ENCODE measurements around the gene KLF7. TPM values are rescaled to one million over a fixed set of nuclear protein-coding genes. Genes with fewer than 3 reads are reported as not detected.

Gene KLF7
- polyA plus RNA-seq, 1 donor from 2014 or later = 31.5 TPM

DNA sequence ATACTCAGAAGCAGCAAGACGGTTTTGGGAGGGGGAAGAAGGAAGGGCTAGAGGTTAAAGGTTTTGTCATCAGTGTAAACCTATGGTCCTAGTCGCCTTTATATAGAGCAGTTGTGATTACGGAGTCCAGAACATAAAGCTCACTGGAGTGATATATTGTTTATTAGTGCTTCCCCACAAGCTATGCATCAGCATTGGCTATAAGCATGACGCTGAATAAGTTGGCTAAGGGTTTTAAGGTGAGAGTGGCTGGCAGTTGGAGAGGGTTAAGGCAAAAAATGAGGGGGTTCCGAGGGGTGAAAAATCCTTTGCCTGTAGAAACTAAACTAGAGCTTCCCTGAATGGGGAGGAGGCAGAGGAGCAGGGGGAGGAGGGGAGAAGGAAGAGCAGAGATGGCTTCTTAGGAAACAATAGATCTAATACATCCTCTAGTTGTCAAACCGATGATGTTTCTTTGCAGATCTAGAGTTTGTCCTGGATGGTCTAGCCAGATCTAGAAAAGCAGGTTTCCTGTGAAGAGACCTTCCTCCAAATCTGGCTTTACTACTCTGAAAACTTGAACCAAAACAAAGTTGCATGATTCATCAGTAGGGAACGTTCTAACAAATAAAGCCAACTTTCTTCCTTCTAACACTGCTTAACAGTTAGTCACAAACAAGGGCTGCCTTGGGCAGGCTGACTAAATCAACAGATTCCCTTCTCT lies 2.5 kb downstream of the KLF7 start:
- no peaks in the 10 kb centered on the region for H3K27me3 ChIP-seq (ENCODE audit: insufficient read depth, low read depth, low read length)
- H3K36me3 ChIP-seq (ENCODE audit: insufficient read depth, low read length) = no peaks in the 10 kb centered on the region
- H3K79me2 ChIP-seq (replicated peaks; ENCODE audit: insufficient read depth, low read length) = peaks cover 86% of the 10 kb centered on the region
- H2AFZ ChIP-seq (ENCODE audit: low read depth, low read length) = no peak overlapping the region
- no peaks in the 10 kb centered on the region for H3K9me3 ChIP-seq (ENCODE audit: low read length)
- peaks cover 31% of the 10 kb centered on the region for H3F3A ChIP-seq (ENCODE audit: insufficient read depth, low read length, poor library complexity, severe bottlenecking)
- H3K4me3 ChIP-seq (ENCODE audit: low read length) = peak overlapping the region; percentile 77
- peak overlapping the region; percentile 100 for H3K9ac ChIP-seq (ENCODE audit: low read length)
- H3K9me2 ChIP-seq (ENCODE audit: insufficient read depth, low read length) = no peaks in the 10 kb centered on the region
- H3K27ac ChIP-seq (ENCODE audit: low read length) = peak overlapping the region; percentile 100
- H4K20me1 ChIP-seq (ENCODE audit: insufficient read depth) = peaks cover 19% of the 10 kb centered on the region
- TF ChIP-seq RAD21 (conservative IDR thresholded peaks at IDR 0.05) (no peak), MXI1 (conservative IDR thresholded peaks at IDR 0.05; ENCODE audit: poor library complexity, severe bottlenecking) (peak; percentile 30), SMC3 (conservative IDR thresholded peaks at IDR 0.05; ENCODE audit: poor library complexity) (no peak), TAF1 (IDR thresholded peaks at IDR 0.05; ENCODE audit: low read depth) (no peak), POLR2AphosphoS5 (IDR thresholded peaks at IDR 0.05) (peak; percentile 63), EZH2 (IDR thresholded peaks at IDR 0.05; ENCODE audit: borderline replicate concordance, insufficient read depth, low read length, poor library complexity, severe bottlenecking) (no peak)
- TF ChIP-seq, protein P1, sequence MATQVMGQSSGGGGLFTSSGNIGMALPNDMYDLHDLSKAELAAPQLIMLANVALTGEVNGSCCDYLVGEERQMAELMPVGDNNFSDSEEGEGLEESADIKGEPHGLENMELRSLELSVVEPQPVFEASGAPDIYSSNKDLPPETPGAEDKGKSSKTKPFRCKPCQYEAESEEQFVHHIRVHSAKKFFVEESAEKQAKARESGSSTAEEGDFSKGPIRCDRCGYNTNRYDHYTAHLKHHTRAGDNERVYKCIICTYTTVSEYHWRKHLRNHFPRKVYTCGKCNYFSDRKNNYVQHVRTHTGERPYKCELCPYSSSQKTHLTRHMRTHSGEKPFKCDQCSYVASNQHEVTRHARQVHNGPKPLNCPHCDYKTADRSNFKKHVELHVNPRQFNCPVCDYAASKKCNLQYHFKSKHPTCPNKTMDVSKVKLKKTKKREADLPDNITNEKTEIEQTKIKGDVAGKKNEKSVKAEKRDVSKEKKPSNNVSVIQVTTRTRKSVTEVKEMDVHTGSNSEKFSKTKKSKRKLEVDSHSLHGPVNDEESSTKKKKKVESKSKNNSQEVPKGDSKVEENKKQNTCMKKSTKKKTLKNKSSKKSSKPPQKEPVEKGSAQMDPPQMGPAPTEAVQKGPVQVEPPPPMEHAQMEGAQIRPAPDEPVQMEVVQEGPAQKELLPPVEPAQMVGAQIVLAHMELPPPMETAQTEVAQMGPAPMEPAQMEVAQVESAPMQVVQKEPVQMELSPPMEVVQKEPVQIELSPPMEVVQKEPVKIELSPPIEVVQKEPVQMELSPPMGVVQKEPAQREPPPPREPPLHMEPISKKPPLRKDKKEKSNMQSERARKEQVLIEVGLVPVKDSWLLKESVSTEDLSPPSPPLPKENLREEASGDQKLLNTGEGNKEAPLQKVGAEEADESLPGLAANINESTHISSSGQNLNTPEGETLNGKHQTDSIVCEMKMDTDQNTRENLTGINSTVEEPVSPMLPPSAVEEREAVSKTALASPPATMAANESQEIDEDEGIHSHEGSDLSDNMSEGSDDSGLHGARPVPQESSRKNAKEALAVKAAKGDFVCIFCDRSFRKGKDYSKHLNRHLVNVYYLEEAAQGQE (IDR thresholded peaks at IDR 0.05; ENCODE audit: borderline replicate concordance) = no peak
- TF ChIP-seq, protein P2, sequence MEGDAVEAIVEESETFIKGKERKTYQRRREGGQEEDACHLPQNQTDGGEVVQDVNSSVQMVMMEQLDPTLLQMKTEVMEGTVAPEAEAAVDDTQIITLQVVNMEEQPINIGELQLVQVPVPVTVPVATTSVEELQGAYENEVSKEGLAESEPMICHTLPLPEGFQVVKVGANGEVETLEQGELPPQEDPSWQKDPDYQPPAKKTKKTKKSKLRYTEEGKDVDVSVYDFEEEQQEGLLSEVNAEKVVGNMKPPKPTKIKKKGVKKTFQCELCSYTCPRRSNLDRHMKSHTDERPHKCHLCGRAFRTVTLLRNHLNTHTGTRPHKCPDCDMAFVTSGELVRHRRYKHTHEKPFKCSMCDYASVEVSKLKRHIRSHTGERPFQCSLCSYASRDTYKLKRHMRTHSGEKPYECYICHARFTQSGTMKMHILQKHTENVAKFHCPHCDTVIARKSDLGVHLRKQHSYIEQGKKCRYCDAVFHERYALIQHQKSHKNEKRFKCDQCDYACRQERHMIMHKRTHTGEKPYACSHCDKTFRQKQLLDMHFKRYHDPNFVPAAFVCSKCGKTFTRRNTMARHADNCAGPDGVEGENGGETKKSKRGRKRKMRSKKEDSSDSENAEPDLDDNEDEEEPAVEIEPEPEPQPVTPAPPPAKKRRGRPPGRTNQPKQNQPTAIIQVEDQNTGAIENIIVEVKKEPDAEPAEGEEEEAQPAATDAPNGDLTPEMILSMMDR (IDR thresholded peaks at IDR 0.05; ENCODE audit: poor library complexity, severe bottlenecking) = no peak
- peak overlapping the region; percentile 98 for H3K4me2 ChIP-seq (ENCODE audit: low read length)

DNA sequence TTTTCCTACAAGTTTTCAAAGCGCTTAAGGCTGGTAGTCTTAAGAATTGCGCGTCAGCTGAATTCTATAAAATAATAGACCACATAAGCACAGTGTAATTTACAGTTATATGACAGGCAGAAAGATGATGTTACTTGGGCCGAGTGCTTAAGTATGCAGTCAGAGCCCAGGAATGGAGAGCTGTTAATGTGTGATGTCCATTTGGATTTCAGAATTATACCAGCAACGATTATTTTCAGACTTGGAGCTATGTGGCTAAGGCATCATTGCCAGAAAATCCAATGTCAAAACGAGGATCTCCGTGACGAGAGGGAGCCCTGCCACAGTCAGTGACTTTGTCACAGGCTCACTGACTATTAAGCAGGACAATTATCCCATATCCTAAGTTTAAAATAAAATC lies 3.4 kb downstream of the KLF7 start:
- Histone ChIP-seq H3K4me3 (ENCODE audit: low read length) (peak overlapping the region; percentile 77), H3K79me2 (replicated peaks; ENCODE audit: insufficient read depth, low read length) (peaks cover 87% of the 10 kb centered on the region), H3K9ac (ENCODE audit: low read length) (peak overlapping the region; percentile 100), H3K36me3 (ENCODE audit: insufficient read depth, low read length) (no peaks in the 10 kb centered on the region), H3K27me3 (ENCODE audit: insufficient read depth, low read depth, low read length) (no peaks in the 10 kb centered on the region), H3K4me2 (ENCODE audit: low read length) (peak overlapping the region; percentile 98), H2AFZ (ENCODE audit: low read depth, low read length) (no peak overlapping the region), H4K20me1 (ENCODE audit: insufficient read depth) (peaks cover 26% of the 10 kb centered on the region), H3F3A (ENCODE audit: insufficient read depth, low read length, poor library complexity, severe bottlenecking) (peaks cover 28% of the 10 kb centered on the region), H3K9me3 (ENCODE audit: low read length) (no peaks in the 10 kb centered on the region), H3K9me2 (ENCODE audit: insufficient read depth, low read length) (no peaks in the 10 kb centered on the region), H3K27ac (ENCODE audit: low read length) (peak overlapping the region; percentile 100)
- TF ChIP-seq EP300 (conservative IDR thresholded peaks at IDR 0.05; ENCODE audit: poor library complexity, severe bottlenecking) (no peak), POLR2AphosphoS5 (IDR thresholded peaks at IDR 0.05) (peak; percentile 21)
- TF ChIP-seq, protein P1 (IDR thresholded peaks at IDR 0.05; ENCODE audit: borderline replicate concordance) = peak; percentile 53
